Calu3 (cell line): Measurements from ENCODE around the gene C4BPA. TPM values are rescaled to one million over a fixed set of nuclear protein-coding genes. Genes with fewer than 3 reads are reported as not detected.

ENCODE experiments used
- BruUV-seq: library from RNA; stranded (reverse); fragments of 400-500 nt; replicated peaks from 2 replicates; lab custom pipeline; 2021; lab: Mats Ljungman, UMichigan
- CTCF ChIA-PET: fragments of 300-600 bp; sonication (Branson Sonifier 250); formaldehyde crosslinking; loops from one replicate; lab custom pipeline; 2022; ENCODE audit warnings: antibody characterized with exemption; lab: Charles Lee
- DNase-seq: peaks from one replicate; pipeline ENCODE4 v3.0.0; 2022
- H3K27ac Mint-ChIP-seq: one replicate; pipeline ENCODE4 v1.8.0; 2022; ENCODE audit warnings: mixed read lengths; ENCODE audit not compliant: unreplicated experiment
- H3K27me3 Mint-ChIP-seq: one replicate; pipeline ENCODE4 v1.8.0; 2022; ENCODE audit warnings: mixed read lengths; ENCODE audit not compliant: unreplicated experiment
- H3K36me3 Mint-ChIP-seq: one replicate; pipeline ENCODE4 v1.8.0; 2022; ENCODE audit warnings: mild to moderate bottlenecking, moderate library complexity, mixed read lengths; ENCODE audit not compliant: insufficient read depth, unreplicated experiment
- H3K4me1 Mint-ChIP-seq: one replicate; pipeline ENCODE4 v1.8.0; 2022; ENCODE audit warnings: mild to moderate bottlenecking, low read depth, mixed read lengths; ENCODE audit not compliant: unreplicated experiment
- H3K4me3 Mint-ChIP-seq: one replicate; pipeline ENCODE4 v1.8.0; 2022; ENCODE audit warnings: mild to moderate bottlenecking, low read depth, moderate library complexity, mixed read lengths; ENCODE audit not compliant: unreplicated experiment
- H3K9me3 Mint-ChIP-seq: one replicate; pipeline ENCODE4 v1.8.0; 2022; ENCODE audit warnings: low read depth, mixed read lengths; ENCODE audit not compliant: unreplicated experiment
- intact Hi-C: fragments of 100-400 bp; cut with micrococcal nuclease; formaldehyde crosslinking; loops from one replicate; pipeline ENCODE4 v1.10.0; 2022; ENCODE audit not compliant: unreplicated experiment
- total RNA-seq: library from RNA; stranded (reverse); gene quantifications from 2 replicates; pipeline ENCODE4 v1.2.3, GENCODE V29; 2022
- TF ChIP-seq, protein P1 (sequence below): fragments of 200-600 bp; IDR thresholded peaks from one replicate; pipeline ENCODE4 v1.8.0; 2022; ENCODE audit warnings: antibody characterized with exemption; ENCODE audit not compliant: unreplicated experiment

C4BPA gene
- total RNA-seq, 1 experiment from 2014 or later: 1.0 TPM

DNA sequence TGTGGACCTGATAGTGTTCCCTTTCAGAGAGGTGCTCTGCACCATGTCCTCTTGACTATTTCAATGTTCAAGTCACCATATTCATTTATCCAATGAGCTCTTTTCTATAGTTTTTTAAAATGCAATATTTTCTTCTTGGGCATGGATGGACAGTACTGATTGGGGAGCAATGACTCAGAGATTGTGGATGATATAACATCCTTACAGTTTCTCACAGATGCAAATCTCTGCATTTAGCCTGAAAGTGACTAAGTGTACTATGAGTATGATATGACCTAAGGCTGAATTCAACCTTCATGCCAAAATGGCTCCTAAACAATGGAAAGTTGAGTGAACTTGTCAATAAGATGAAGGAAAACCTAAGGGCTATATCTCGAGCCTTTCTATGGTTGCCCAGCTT is 36.5 kb downstream of the C4BPA start:
- intact Hi-C loops: no loop called here
- Mint-ChIP-seq H3K4me1 (peaks cover 5% of the 10 kb centered on the region), H3K9me3 (no peaks in the 10 kb centered on the region), H3K27me3 (peaks cover 8% of the 10 kb centered on the region), H3K4me3 (no peak overlapping the region), H3K27ac (no peak overlapping the region), H3K36me3 (no peaks in the 10 kb centered on the region)
- DNase-seq: no peak
- CTCF ChIA-PET: interaction anchor here (1.0 kb wide), 1 partner anchor 41 kb away, joined by 3 read pairs; no protein-coding TSS in a partner anchor
- BruUV-seq: no TSS peak
- TF ChIP-seq, protein P1, sequence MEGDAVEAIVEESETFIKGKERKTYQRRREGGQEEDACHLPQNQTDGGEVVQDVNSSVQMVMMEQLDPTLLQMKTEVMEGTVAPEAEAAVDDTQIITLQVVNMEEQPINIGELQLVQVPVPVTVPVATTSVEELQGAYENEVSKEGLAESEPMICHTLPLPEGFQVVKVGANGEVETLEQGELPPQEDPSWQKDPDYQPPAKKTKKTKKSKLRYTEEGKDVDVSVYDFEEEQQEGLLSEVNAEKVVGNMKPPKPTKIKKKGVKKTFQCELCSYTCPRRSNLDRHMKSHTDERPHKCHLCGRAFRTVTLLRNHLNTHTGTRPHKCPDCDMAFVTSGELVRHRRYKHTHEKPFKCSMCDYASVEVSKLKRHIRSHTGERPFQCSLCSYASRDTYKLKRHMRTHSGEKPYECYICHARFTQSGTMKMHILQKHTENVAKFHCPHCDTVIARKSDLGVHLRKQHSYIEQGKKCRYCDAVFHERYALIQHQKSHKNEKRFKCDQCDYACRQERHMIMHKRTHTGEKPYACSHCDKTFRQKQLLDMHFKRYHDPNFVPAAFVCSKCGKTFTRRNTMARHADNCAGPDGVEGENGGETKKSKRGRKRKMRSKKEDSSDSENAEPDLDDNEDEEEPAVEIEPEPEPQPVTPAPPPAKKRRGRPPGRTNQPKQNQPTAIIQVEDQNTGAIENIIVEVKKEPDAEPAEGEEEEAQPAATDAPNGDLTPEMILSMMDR: no peak

DNA sequence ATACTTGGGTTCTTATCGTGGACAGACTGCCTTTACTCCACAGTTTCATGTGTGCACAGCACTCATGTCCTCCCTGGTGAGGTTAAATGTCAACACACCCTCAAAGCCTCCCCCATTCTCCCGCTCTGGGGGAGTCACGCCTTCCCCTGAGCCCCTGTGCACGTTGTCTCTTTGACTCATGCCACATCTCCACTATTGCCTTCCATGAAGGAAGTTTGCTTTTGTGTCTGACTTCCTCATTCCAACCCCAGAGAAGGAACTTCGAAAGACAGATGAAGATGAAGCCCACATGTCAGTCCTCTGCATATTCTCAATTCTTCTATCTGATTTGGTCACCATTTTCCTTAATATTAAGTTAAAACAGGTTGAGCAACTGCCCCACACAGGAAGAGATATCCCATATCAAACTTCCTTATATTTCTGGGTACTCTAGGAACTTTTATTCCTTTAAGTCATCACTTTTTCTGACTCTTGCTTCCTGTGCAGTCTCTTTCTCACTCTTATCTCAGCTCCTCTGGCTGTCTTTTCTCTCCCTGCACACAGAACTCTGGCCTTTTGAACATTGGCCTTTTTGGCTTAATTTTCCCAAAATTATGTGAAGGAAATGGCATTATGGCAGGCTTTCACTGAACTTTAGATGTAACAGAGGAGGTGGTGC is 41.5 kb downstream of the C4BPA start:
- intact Hi-C loops: no loop called here
- no peak for DNase-seq
- no peak overlapping the region for H3K4me3 Mint-ChIP-seq
- no peaks in the 10 kb centered on the region for H3K36me3 Mint-ChIP-seq
- peaks cover 12% of the 10 kb centered on the region for H3K4me1 Mint-ChIP-seq
- H3K27me3 Mint-ChIP-seq: no peaks in the 10 kb centered on the region
- TF ChIP-seq, protein P1: no peak
- H3K9me3 Mint-ChIP-seq: no peaks in the 10 kb centered on the region
- H3K27ac Mint-ChIP-seq: no peak overlapping the region
- BruUV-seq: no TSS peak
- CTCF ChIA-PET: interaction anchor here (0.7 kb wide), 1 partner anchor 252 kb away, joined by 3 read pairs; no protein-coding TSS in a partner anchor

DNA sequence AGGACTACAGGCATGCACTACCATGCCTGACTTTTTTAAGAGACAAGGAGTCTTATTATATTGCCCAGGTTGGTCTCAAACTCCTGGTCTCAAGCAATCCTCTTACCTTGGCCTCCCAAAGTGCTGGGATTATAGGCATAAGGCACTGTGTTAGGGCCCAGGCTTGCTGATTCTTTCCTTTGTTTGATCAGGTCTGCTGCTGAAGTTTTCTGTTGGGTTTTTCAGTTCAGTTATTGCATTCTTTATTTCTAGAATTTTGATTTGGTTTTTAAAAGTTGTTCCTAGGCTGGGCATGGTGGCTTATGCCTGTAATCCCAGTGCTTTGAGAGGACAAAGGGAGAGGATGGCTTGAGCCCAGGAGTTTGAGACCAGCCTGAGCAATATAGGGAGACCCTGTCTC is 47.9 kb downstream of the C4BPA start:
- CTCF ChIA-PET: no interaction called here

DNA sequence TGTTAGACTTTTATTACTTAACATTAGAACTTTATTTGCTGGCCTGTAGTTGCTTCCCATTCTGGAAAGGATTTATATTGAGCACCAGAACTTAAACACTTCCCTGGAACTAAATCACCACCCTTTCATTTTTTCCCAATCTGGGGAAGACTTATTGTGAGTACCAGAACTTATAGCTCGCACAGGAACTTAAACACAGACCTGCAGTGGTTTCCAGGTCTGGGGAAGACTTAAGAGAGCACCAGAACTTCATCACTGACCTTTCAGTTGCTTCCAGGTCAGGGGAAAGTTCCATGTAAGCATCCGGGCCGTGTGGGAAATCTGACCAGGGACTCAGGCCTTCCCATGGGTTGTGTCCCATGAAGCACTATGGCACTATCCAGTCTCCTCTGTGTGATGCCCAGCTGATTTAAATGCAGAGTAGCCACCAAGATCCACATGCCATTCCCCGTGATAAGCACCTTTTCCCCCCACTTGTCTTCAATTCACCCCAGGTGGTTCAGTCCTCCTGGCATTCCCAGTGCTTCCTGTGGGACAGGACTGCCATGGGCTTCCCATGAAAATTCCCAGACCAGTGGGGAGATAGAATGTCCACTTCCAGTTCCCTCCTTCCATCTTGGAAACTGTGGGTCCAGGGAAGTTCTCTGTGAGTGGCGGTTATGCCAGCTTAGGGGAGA is 48.9 kb downstream of the C4BPA start:
- Mint-ChIP-seq H3K27ac (no peak overlapping the region), H3K27me3 (no peaks in the 10 kb centered on the region), H3K4me3 (no peak overlapping the region), H3K9me3 (peaks cover 4% of the 10 kb centered on the region), H3K36me3 (no peaks in the 10 kb centered on the region), H3K4me1 (no peaks in the 10 kb centered on the region)
- CTCF ChIA-PET: no interaction called here
- intact Hi-C loops: no loop called here
- BruUV-seq: no TSS peak
- no peak for DNase-seq
- TF ChIP-seq, protein P1: no peak

More for the DNA sequence above, 47.9 kb downstream of the C4BPA start:
- intact Hi-C loops: no loop called here
- DNase-seq: no peak
- Mint-ChIP-seq H3K4me3 (no peak overlapping the region), H3K36me3 (no peaks in the 10 kb centered on the region), H3K27me3 (no peaks in the 10 kb centered on the region), H3K9me3 (peaks cover 4% of the 10 kb centered on the region), H3K4me1 (no peaks in the 10 kb centered on the region), H3K27ac (no peak overlapping the region)
- no TSS peak for BruUV-seq
- TF ChIP-seq, protein P1: no peak
